HG02870 (cell line): ENCODE measurements around the gene SLC9B2.
"Not testable (repeated sequence)": the region's sequence is repeated elsewhere in the genome, so short reads cannot be mapped to it uniquely, and the experiment has no call there.

Experiments
- ATAC-seq: cut with Tn5 transposase; IDR thresholded peaks from one replicate; pipeline ENCODE4 v1.9.1; 2021; ENCODE audit warnings: mild to moderate bottlenecking, moderate library complexity; ENCODE audit not compliant: unreplicated experiment

The SLC9B2 gene

DNA sequence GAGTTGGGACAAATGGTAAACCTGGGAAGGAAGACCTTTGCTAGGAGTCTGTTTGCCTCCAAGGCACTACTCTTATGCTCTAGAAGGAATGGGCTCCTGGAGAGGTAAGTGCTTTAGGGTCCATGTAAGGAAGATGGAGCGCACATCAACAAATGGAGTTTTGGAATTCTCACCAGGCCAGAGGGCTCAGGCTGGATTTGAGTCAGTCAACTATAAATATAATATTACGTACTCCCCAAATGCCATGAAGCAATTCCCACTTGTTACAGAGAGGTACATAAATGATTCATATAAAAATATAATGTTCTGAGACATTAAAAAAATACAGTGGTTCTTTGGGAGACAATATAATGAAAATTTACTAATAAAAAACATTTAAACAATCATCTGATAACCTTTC, 55.4 kb downstream of the SLC9B2 start:
- ATAC-seq: no peak

DNA sequence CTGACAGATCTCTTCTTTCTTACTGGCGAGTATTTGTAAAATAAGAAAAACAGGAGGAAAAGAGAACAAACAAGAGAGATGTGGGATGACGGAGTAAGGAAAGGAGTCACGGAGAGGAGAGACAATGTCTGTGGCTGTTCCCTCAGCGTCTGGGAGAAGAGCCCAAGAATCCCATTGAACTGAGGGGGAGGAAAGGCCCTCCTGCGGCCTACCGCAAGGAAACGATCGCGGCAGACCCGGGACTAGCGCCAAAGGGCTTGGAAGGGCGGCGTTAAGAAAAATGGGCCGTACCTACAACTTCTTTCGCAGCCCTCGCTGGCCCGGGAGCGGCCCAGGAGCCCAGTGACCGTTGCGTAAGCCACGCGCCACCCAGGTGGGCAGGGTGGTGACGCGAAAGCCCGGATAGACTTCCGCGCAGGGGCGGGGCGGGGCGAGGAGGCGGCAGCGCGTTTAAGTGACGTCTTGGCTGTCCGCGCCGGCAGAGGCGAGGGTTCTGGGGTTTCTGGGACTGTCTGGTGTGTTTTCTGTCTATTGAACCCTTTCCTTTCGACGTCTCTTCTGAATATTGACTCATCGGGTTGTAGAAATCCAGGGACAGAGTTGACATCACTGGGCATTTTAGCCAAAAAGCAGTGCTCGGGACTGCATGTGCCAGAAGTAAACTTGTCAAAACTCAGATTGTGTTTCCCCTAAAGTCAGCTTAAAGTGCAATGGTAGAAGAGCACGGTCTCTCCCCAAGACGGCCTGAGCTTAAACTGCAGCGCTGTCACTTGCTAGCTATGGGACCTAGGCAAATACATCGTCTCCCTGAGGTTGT, 57.0 kb downstream of the SLC9B2 start, which contains the start of gene SLC9B1:
TSS of gene SLC9B1 (minus strand) at position 398 of the 817 bp plus-strand sequence. CDS start 27,994 bp downstream, outside the sequence.
- peak; percentile 96 for ATAC-seq

DNA sequence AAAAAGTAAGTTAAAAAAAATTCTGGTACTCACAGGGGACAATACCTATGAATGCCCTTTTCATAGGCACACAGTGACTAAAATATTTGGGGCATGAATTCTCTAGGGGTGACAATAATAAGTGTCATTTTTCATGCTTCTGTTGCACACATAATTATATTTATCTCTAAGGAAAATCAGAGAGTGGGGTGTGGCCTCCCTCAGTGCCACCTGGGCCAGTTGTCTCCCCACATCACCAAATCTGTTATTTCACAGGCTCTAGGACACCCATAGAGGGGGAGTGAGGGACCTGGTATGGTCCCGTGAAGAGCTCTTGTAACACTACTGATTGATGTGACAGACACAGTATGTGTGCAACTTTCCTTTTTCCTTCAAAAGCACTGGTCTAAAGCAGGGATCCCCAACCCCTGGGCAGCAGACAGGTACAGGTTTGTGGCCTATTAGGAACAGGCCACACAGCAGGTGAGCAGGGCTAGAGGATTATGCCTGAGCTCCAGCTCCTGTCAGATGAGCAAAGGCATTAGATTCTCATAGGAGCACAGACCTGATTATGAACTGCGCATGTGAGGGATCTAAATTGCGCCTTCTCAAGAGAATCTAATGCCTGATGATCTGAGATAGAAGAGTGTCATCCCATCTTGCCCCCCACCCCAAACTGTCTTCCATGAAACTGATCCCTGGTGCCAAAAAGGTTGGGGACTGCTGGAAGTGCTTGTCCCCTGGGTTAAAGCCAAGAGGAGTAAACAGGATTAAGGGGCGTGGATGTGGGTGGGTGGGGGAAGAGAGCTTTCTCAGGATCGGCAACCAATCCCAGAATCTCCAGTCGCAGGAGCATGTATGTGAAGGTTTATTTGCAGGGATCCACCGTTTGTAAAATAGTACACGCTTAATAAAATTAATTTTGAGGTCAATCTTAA, 57.9 kb downstream of the SLC9B2 start:
- no peak for ATAC-seq

DNA sequence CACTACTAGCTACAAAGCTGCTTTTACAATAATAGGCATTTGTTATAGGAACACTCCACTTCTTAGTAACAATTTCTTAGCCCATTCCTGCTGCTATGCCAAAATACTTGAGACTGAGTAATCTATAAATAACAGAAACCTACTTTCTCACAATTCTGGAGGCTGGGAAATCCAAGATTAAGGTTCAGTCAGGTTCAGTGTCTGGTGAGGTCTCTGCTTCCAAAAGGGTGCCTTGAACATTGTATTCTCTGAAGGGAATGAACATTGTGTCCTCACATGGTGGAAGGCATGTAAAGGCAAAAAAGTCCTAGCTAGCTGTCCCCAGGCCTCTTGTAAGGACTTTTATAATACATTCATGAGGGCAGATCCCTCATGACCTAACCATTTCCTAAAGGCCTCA, 64.0 kb downstream of the SLC9B2 start:
- ATAC-seq: no peak

DNA sequence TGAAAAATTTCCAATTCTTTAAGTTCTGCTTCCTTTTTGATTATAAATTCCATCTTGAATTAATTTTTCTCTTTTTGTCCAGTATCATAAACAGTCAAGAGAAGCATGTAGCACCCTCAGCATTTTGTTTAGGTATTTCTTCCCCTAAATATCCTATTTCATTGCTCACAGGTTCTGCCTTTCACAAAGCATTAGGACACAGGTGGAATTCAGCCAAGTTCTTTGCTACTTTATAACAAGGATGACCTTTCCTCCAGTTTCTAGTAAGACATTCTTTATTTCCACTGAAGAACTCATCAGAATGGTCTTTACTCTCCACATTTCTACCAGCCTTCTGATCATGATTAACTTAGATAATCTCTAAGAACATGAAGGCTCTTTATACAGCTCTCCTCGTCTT, 64.5 kb downstream of the SLC9B2 start:
- ATAC-seq: no peak

DNA sequence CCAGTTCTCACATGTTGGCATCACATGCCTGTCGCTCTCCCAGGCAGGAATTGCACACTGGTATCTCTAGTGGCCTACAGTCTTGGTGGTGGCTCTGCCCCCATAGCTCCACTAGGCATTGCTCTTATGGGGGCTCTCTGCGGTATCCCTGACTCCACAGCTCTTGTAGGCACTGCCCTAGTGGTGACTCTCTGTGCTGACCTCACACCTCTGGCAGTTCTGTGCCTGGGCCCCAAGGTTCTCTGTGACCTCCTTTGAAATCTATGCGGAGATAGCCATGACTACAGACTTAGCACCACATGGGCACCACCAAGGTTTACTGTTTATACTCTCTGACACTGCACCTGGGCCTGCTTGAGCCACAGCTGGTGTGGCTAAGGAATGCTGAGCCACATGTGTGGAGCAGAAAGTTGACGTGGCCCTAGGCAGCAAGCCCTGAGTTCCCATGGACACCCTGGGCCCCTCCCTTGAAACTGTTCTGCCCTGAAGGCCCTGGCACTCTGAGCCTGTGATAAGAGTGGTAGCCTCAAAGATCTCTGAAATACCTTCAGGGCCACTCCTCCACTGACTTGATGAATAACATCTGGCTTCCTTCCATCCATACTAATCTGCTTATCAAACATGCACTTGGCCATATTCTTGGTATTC, 65.1 kb downstream of the SLC9B2 start:
- no peak for ATAC-seq

DNA sequence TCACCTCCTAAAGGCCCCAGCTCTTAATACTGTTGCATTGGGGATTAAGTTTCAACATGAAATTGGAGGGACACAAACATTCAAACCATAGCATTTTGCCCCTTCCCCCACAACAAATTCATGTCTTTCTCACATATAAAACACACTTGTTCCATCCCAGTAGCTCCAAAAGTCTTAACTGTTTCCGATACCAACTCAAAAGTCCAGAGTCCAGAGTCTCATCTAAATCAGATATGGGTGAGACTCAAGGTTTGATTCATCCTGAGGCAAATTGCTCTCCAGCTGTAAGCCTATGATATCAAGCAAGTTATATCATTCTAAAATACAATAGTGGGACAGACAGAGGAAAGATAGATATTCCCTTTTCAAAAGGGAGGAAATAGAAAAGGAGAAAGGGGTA, 65.8 kb downstream of the SLC9B2 start:
- ATAC-seq: no peak

DNA sequence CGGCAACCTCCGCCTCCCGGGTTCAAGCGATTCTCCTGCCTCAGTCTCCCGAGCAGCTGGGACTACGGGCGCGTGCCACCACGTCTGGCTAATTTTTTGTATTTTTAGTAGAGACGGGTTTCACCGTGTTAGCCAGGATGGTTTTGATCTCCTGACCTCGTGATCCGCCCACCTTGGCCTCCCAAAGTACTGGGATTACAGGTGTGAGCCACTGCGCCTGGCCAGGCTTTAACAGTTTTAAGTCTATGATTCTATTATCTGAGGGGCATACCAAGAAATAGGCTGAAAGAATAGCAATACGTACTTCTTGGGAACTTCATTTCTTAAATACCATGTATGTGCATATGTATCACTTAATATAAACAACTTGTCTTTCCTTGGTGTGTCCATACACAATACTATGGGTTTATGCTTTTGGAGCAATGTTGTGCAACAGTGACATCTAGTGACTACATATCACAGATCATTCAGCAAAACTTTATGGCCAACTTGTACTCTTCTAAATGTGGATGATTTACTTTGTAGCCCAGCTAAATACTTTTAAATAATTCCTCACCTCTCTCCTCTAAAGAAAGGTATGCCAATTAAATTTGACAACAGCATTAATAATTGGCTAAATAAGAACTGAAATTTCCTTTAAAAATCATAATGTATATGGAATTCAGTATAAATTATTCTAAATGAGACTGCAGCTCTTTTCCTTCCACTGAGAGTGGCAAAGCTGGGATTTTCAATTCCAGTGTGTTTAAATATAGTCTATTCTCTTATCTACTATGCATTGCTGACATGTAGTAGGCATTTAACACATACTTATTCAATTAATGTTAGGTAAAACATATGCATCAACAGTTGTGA, 67.5 kb downstream of the SLC9B2 start:
- ATAC-seq: peak; percentile 80

DNA sequence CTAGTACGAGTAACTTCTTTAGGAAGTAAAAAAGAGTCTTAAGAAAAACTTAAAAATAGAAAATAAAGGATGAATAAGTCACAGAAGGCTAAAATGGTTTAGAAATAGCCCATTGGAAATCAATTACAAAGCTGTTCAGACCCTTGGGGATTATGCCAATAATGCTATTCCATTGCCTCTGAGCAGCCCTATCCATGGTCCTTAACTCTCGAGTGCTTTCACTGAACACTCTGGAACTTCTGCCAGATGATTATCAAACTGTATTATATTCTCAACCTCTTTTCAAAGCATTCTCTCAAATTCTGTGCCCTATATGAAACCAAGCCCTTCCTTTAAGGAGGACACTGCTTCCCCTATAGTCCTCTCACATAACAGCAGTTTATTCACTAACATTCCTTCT, 74.0 kb downstream of the SLC9B2 start:
- ATAC-seq: no peak

DNA sequence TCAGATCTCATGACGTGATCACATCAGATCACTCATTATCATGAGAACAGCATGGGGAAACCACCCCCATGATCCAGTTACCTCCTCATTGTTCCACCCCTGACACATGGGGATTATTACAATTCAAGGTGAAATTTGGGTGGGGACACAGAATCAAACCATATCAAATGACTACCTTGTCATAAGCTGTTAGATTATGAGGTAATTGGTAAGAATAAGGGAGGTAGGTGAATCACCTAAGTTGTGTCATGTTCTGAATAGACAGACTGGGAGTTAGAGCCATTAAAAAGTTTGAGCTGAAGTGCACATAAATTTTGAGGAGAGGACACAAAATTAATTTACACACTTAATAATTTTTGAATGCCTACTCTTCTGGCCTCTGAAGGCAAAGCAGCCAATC, 81.8 kb downstream of the SLC9B2 start:
- ATAC-seq: no peak

DNA sequence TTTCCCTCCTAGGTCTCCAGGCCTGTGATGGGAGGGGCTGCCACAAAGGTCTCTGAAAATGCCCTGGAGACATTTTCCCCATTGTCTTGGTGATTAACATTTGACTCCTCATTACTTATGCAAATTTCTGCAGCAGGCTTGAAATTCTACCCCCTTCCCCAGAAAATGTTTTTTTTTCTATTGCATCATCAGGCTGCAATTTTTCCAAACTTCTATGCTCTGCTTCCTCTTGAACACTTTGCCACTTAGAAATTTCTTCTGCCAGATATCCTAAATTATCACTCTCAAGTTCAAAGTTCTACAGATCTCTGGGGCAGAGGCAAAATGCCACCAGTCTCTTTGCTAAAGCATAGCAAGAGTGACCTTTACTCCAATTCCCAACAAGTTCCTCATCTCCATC, 82.6 kb downstream of the SLC9B2 start:
- ATAC-seq: not testable (repeated sequence)

DNA sequence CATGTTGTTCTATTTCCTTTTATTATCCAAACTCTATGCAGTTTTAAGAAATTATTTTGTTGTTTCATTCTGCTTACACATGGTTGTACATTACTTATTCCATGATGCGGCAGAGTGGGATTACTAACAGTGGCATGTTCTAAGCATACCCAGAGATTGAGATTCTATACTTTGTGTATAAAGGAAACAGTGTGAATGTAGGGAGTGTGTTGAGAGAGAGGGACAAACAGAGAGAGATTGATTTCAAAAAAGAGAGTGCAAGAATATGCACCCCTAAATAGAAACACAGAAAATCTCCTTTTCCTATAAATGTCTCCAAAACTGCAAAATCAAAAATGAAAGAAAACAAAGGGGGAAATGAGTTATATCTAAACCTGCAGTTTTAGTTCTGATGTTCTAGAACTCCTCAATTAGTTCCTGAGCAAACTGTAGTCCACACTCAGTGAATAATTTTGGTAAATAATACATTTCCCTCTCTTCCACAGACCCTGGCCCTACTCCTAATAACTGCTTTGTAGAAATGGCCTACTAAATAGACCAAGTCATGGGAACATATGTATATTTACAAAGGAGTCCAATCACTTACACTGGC, 88.0 kb downstream of the SLC9B2 start:
- ATAC-seq: no peak

DNA sequence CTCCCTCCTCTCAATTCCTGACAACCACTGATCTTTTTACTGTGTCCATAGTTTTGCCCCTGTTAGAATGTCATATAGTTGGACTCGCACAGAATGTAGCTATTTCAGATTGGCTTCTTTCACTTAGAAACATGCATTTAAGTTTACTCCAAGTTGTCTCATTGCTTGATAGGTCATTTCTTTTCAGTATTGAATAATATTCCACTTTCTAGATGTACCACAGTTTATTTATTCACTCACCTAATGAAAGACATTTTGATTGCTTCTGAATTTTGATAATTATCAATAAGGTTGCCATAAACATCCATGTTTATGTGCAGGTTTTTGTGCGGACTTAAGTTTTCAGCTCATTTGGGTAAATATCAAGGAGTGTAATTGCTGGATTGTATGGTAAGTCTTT, 95.6 kb downstream of the SLC9B2 start:
- ATAC-seq: no peak
